Measurements from ENCODE around the gene AFF2.

DNA sequence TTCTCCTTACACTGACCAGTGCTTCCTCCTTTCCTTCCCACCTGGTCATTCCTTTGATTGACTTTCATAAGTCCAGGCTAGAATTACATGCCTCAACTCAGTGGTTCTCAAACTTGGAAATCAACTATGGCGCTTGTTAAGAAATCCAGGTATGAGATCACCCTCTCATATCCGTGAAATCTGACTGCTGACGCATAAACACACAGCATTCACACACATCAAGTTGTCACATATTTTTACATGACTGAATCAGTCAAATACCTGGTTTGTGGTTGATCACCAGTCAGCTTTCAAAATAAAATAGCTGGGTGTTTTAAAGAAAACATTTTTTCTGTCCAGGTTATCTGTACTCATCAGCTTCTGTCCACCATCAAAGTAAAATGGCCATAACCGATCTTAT, 433.5 kb downstream of the AFF2 start:
- no peak for TF ChIP-seq POLR2AphosphoS5 (IDR thresholded peaks at IDR 0.05; ENCODE audit: low read depth, low read length)
- TF ChIP-seq POLR2A (IDR thresholded peaks at IDR 0.05; ENCODE audit: low read depth, low read length) = no peak

All from GM12892 (cell line).